Measurements from ENCODE around the gene ATP8A2.

DNA sequence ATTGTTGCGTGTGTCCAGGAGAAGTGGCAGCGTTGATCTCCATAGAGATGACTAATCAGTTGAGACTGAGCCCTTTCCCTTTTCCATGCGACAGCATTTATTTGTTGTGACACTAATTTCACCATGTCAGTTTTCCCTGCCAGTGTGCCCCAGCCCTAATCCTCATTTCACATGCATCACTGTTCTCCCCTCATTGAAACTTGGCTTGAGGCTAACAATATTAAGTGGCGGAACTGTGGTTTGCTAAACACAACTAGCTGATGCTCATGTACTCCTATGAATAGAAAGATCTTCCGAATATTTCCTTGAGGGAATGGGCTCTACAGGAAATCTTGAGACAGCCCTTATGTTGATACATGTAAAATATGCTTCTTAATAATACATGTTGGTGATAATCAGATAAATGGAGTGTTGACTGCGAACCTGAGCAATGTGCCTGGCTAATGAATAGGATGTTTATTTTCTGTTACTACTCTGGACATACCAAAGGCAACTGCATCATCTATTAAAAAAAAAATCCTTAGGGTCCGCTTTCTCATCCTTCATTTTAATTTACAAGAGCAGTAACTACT is 258.6 kb downstream of the ATP8A2 start:
- no peak for TF ChIP-seq POLR2A (IDR thresholded peaks at IDR 0.05; ENCODE audit: low read length)
- no peak for TF ChIP-seq GATA1 (IDR thresholded peaks at IDR 0.05; ENCODE audit: low read depth, low read length)
